Bronchial epithelial cell (primary cell): ENCODE data around the gene KCTD3. TPM values are rescaled to one million over a fixed set of nuclear protein-coding genes. Genes with fewer than 3 reads are reported as not detected.

Experiments used
- DNase-seq: peaks from one replicate; pipeline ENCODE4 v3.0.0-alpha.2; 2010; ENCODE audit warnings: low read depth
- FAIRE-seq: peaks from 2 replicates; lab custom pipeline; 2011; peaks lifted over from hg19 to GRCh38; lab: Jason Lieb, UNC
- H3K27me3 ChIP-seq: 2 replicates; pipeline ENCODE4 v1.5.1; 2011; ENCODE audit warnings: low read length; ENCODE audit not compliant: control insufficient read depth, insufficient read depth
- H3K36me3 ChIP-seq: 2 replicates; pipeline ENCODE4 v1.5.1; 2011; ENCODE audit warnings: low read length; ENCODE audit not compliant: control insufficient read depth, insufficient read depth
- H3K4me3 ChIP-seq: 2 replicates; pipeline ENCODE4 v1.5.1; 2011; ENCODE audit warnings: mild to moderate bottlenecking, low read depth, low read length, control low read depth
- CTCF ChIP-seq: IDR thresholded peaks from 2 replicates; pipeline ENCODE4 v1.5.1; 2011; ENCODE audit warnings: mild to moderate bottlenecking, moderate library complexity, low read length, control low read depth, inconsistent platforms; ENCODE audit not compliant: insufficient read depth, severe bottlenecking
- total RNA-seq: library from RNA; depleted of rRNA; stranded (reverse); fragments of >200 nt; gene quantifications from 2 replicates; pipeline ENCODE4 v1.2.1, GENCODE V29; 2014

Gene KCTD3
- total RNA-seq, 1 donor from 2014 or later = 32.9 TPM

GRCh38 chr1:215539803-215540570, 27.1 kb upstream of the KCTD3 start:
- no peaks in the 10 kb centered on the region for H3K27me3 ChIP-seq
- H3K36me3 ChIP-seq = no peaks in the 10 kb centered on the region
- FAIRE-seq (no peak), DNase-seq (no peak)
- no peak for TF ChIP-seq CTCF
- no peak overlapping the region for H3K4me3 ChIP-seq

GRCh38 chr1:215542301-215542700, 24.8 kb upstream of the KCTD3 start:
- Histone ChIP-seq H3K27me3 (no peaks in the 10 kb centered on the region), H3K4me3 (no peak overlapping the region), H3K36me3 (no peaks in the 10 kb centered on the region)
- no peak for DNase-seq
- no peak for TF ChIP-seq CTCF
- FAIRE-seq = no peak

- FAIRE-seq (peak; percentile 87), DNase-seq (peak; percentile 83)
- H3K4me3 ChIP-seq = no peak overlapping the region
- no peaks in the 10 kb centered on the region for H3K36me3 ChIP-seq
- TF ChIP-seq CTCF = no peak
- H3K27me3 ChIP-seq = no peaks in the 10 kb centered on the region
Measured at GRCh38 chr1:215543191-215543606, 23.9 kb upstream of the KCTD3 start.

- no peak for TF ChIP-seq CTCF
- no peak overlapping the region for H3K4me3 ChIP-seq
- DNase-seq (no peak), FAIRE-seq (no peak)
- H3K36me3 ChIP-seq = no peaks in the 10 kb centered on the region
- H3K27me3 ChIP-seq = no peaks in the 10 kb centered on the region
Measured at GRCh38 chr1:215543806-215544205, 23.3 kb upstream of the KCTD3 start.

- FAIRE-seq = no peak
- DNase-seq = no peak
- TF ChIP-seq CTCF = no peak
- no peak overlapping the region for H3K4me3 ChIP-seq
- H3K27me3 ChIP-seq = no peaks in the 10 kb centered on the region
- H3K36me3 ChIP-seq = no peaks in the 10 kb centered on the region
Measured at GRCh38 chr1:215544566-215544965, 22.5 kb upstream of the KCTD3 start.

- H3K36me3 ChIP-seq = no peaks in the 10 kb centered on the region
- FAIRE-seq (no peak), DNase-seq (no peak)
- H3K27me3 ChIP-seq = no peaks in the 10 kb centered on the region
- no peak for TF ChIP-seq CTCF
- H3K4me3 ChIP-seq = no peak overlapping the region
Measured at GRCh38 chr1:215545096-215545495, 22.0 kb upstream of the KCTD3 start.
